ENCODE data around the gene CALCA. TPM values are rescaled to one million over a fixed set of nuclear protein-coding genes. Genes with fewer than 3 reads are reported as not detected.

The CALCA gene
- total RNA-seq, 2 donors from 2014 or later = not detected

DNA sequence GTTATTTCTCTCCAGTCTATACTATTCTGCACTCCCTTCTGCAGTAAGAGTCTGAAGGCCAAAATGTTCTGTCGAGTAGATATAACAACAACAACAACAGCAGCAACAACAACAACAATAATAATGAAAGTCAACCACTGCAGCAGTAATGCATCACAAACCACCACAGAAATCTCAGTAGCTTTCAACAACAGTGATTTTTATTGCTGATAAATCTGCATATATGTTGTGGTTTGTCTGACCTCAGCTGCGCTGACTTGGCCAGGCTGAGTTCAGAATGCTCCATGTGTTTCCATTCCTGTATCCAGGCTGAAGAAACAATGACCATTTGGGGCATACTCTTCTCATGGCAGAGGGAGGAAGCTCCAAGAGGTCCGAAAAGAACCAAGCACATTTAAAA, 47.8 kb downstream of the CALCA start:
- ATAC-seq (no peak), DNase-seq (ENCODE audit: low spot score) (no peak)
- H3K27ac Mint-ChIP-seq = no peak overlapping the region
- H3K9me3 Mint-ChIP-seq = no peaks in the 10 kb centered on the region
- H3K4me3 Mint-ChIP-seq = no peak overlapping the region
- no peaks in the 10 kb centered on the region for H3K4me1 Mint-ChIP-seq (ENCODE audit: low read depth in 2 of 2)
- peaks cover 9% of the 10 kb centered on the region for H3K36me3 Mint-ChIP-seq
- peaks cover 11 to 22% of the 10 kb centered on the region in 2 donors for H3K27me3 Mint-ChIP-seq

Other genes starting within 250 kb of the CALCA start
- 10 to 100 TPM in 1 of 2 donors, 1 to 10 TPM in 1; 9.1 to 11.1 TPM for gene CYP2R1, start 80.1 kb downstream of the CALCA start, total RNA-seq
- gene CALCB, start 101.2 kb upstream of the CALCA start, total RNA-seq = under 1 TPM; 0.12 to 0.50 TPM
- under 1 TPM in 1 of 2 donors, not detected in 1; 0.55 TPM for gene INSC, start 142.6 kb upstream of the CALCA start, total RNA-seq